GM12878 (cell line): ENCODE results near the gene TCHP. TPM values are rescaled to one million over a fixed set of nuclear protein-coding genes. Genes with fewer than 3 reads are reported as not detected.

Source experiments
- ATAC-seq: fragments of 200-7000 bp; cut with Tn5 transposase; 3 replicates; pipeline ENCODE4 v1.9.1; 2020; ENCODE audit warnings: mild to moderate bottlenecking, moderate library complexity
- BruUV-seq: library from RNA; stranded (reverse); fragments of 400-500 nt; replicated peaks from 2 replicates; lab custom pipeline; 2021; lab: Mats Ljungman, UMichigan
- CTCF ChIA-PET: fragments of 300-600 bp; sonication (Branson Sonifier 250); formaldehyde crosslinking; extraction: SDS; loops from one replicate; lab custom pipeline; 2021; ENCODE audit warnings: inconsistent platforms; lab: Yijun Ruan, JAX
- POLR2A ChIA-PET: fragments of 350-600 bp; formaldehyde crosslinking; extraction: SDS; loops from one replicate; lab custom pipeline; 2021; ENCODE audit warnings: inconsistent platforms; lab: Charles Lee
- RAD21 ChIA-PET: fragments of 300-600 bp; sonication (Branson Sonifier 250); formaldehyde crosslinking; loops from one replicate; lab custom pipeline; 2023; ENCODE audit warnings: antibody characterized with exemption; ENCODE audit not compliant: unreplicated experiment; lab: Charles Lee
- SMC1A ChIA-PET: fragments of 300-600 bp; sonication (Branson Sonifier 250); formaldehyde crosslinking; loops from one replicate; lab custom pipeline; 2023; ENCODE audit not compliant: unreplicated experiment, uncharacterized antibody; lab: Charles Lee
- DNase-seq: peaks from one replicate; pipeline ENCODE4 v3.0.0-alpha.2; 2011; ENCODE audit warnings: low read depth, low spot score
- FAIRE-seq: peaks from 3 replicates; lab custom pipeline; 2011; peaks lifted over from hg19 to GRCh38; lab: Jason Lieb, UNC
- H2AFZ ChIP-seq: 2 replicates; pipeline ENCODE4 v1.6.0; 2011; ENCODE audit warnings: low read depth, low read length, control low read depth; ENCODE audit not compliant: control insufficient read depth
- H3K27ac ChIP-seq: 2 replicates; pipeline ENCODE4 v1.5.1; 2011; ENCODE audit warnings: control low read depth; ENCODE audit not compliant: control insufficient read depth, insufficient read depth
- H3K27me3 ChIP-seq, 2 experiments: replicated peaks in 1 of 2; 2 replicates each; pipeline versions ENCODE4 v1.6.0 to v1.6.1; 2011; ENCODE audit warnings: low read length in 1 of 2; ENCODE audit not compliant: control insufficient read depth in 2 of 2, insufficient read depth in 2 of 2
- H3K36me3 ChIP-seq, 2 experiments: 2 replicates each; pipeline ENCODE4 v1.5.1; 2011; ENCODE audit warnings: low read length in 1 of 2; ENCODE audit not compliant: control insufficient read depth in 2 of 2, insufficient read depth in 2 of 2
- H3K4me1 ChIP-seq: 2 replicates; pipeline ENCODE4 v1.6.1; 2011; ENCODE audit warnings: mild to moderate bottlenecking, low read length, moderate library complexity, mixed read lengths; ENCODE audit not compliant: control insufficient read depth, insufficient read depth
- H3K4me2 ChIP-seq: 2 replicates; pipeline ENCODE4 v1.6.0; 2011; ENCODE audit warnings: control low read depth; ENCODE audit not compliant: control insufficient read depth, insufficient read depth
- H3K4me3 ChIP-seq: fragments of 200-600 bp; sonication (generic); 2 replicates; pipeline ENCODE4 v1.5.1; 2016
- H3K79me2 ChIP-seq: 2 replicates; pipeline ENCODE4 v1.6.0; 2011; ENCODE audit warnings: low read length; ENCODE audit not compliant: control insufficient read depth, insufficient read depth
- H3K9ac ChIP-seq: 2 replicates; pipeline ENCODE4 v1.8.0; 2011; ENCODE audit warnings: low read length, control low read depth, mixed read lengths; ENCODE audit not compliant: control insufficient read depth, insufficient read depth
- H3K9me3 ChIP-seq: replicated peaks from 3 replicates; pipeline ENCODE4 v1.5.1; 2011; ENCODE audit warnings: mild to moderate bottlenecking, low read length; ENCODE audit not compliant: control insufficient read depth, insufficient read depth
- H4K20me1 ChIP-seq: 2 replicates; pipeline ENCODE4 v1.6.0; 2011; ENCODE audit not compliant: control insufficient read depth, insufficient read depth
- CBFB ChIP-seq: IDR thresholded peaks from 2 replicates; pipeline ENCODE4 v1.6.1; 2016; ENCODE audit warnings: antibody characterized with exemption, low read depth
- CBX5 ChIP-seq: sonication (generic); IDR thresholded peaks from 2 replicates; pipeline ENCODE4 v1.6.1; 2016; ENCODE audit warnings: low read depth, moderate library complexity, mild to moderate bottlenecking, inconsistent platforms
- CREM ChIP-seq: IDR thresholded peaks from 2 replicates; pipeline ENCODE4 v1.6.1; 2014; ENCODE audit warnings: antibody characterized with exemption, low read depth
- DPF2 ChIP-seq: fragments of 450-650 bp; IDR thresholded peaks from 2 replicates; pipeline ENCODE4 v1.6.1; 2017; ENCODE audit warnings: mild to moderate bottlenecking
- EED ChIP-seq: sonication (generic); IDR thresholded peaks from 2 replicates; pipeline ENCODE4 v1.6.1; 2016; ENCODE audit warnings: antibody characterized with exemption, low read depth
- FOXM1 ChIP-seq: IDR thresholded peaks from 2 replicates; pipeline ENCODE4 v1.6.1; 2012; ENCODE audit warnings: low read depth, mild to moderate bottlenecking, inconsistent platforms, low read length, moderate library complexity
- IRF3 ChIP-seq: fragments of 450-650 bp; IDR thresholded peaks from 2 replicates; pipeline ENCODE4 v1.6.1; 2014; ENCODE audit warnings: mild to moderate bottlenecking
- IRF5 ChIP-seq: fragments of 450-650 bp; IDR thresholded peaks from 2 replicates; pipeline ENCODE4 v1.6.1; 2017; ENCODE audit warnings: borderline replicate concordance
- JUND ChIP-seq: IDR thresholded peaks from 2 replicates; pipeline ENCODE4 v1.6.1; 2012; ENCODE audit warnings: low read depth, mild to moderate bottlenecking, low read length, improper control_type of control experiment, moderate library complexity
- KLF5 ChIP-seq: fragments of 450-650 bp; IDR thresholded peaks from 2 replicates; pipeline ENCODE4 v1.6.1; 2014; ENCODE audit warnings: mild to moderate bottlenecking; ENCODE audit not compliant: partially characterized antibody
- MEF2A ChIP-seq: IDR thresholded peaks from 2 replicates; pipeline ENCODE4 v1.6.1; 2011; ENCODE audit warnings: low read depth, mild to moderate bottlenecking, low read length, moderate library complexity; ENCODE audit not compliant: insufficient read depth
- POU2F2 ChIP-seq: IDR thresholded peaks from 3 replicates; pipeline ENCODE4 v1.6.1; 2011; ENCODE audit warnings: low read depth, mild to moderate bottlenecking, low read length, borderline replicate concordance
- SMAD1 ChIP-seq: fragments of 450-650 bp; IDR thresholded peaks from 2 replicates; pipeline ENCODE4 v1.6.1; 2018; ENCODE audit warnings: mild to moderate bottlenecking, low read depth; ENCODE audit not compliant: partially characterized antibody
- SUPT20H ChIP-seq: IDR thresholded peaks from 2 replicates; pipeline ENCODE4 v1.6.1; 2011; ENCODE audit warnings: low read depth, mild to moderate bottlenecking, low read length, moderate library complexity, borderline replicate concordance; ENCODE audit not compliant: control insufficient read depth
- TCF3 ChIP-seq: IDR thresholded peaks from 2 replicates; pipeline ENCODE4 v1.6.1; 2012; ENCODE audit warnings: low read depth, mild to moderate bottlenecking, low read length, borderline replicate concordance; ENCODE audit not compliant: insufficient read depth
- ZNF274 ChIP-seq: IDR thresholded peaks from one replicate; pipeline ENCODE4 v1.8.0; 2011; ENCODE audit not compliant: insufficient read length, insufficient read depth
- WGBS: methylation state at CpG from one replicate; pipeline ENCODE4 v1.1.6; 2016; ENCODE audit warnings: low lambda C conversion rate; ENCODE audit not compliant: insufficient replicate concordance, insufficient coverage; ENCODE audit errors: missing lambda C conversion rate; 5-methylcytosine and 5-hydroxymethylcytosine counted together
- in situ Hi-C: fragments of 300-500 bp; cut with MboI; formaldehyde crosslinking; loops from 9 replicates; pipeline ENCODE4 v1.14.3; 2018; ENCODE audit warnings: mixed read lengths
- intact Hi-C: fragments of 100-400 bp; cut with micrococcal nuclease; formaldehyde crosslinking; loops from one replicate; pipeline ENCODE4 v1.14.2; 2022; ENCODE audit not compliant: unreplicated experiment
- polyA plus RNA-seq, 11 experiments: library from polyadenylated mRNA; depleted of rRNA in 4 of 11; unstranded in 6 of 11; stranded (reverse) in 5 of 11; fragments of >200 nt; fragmentation: Nextera tagmentation in 4 of 11; fragmentation: Illumina TruSeq in 1 of 11; extraction: Ambion mirVana in 4 of 11; extraction: Trizol in 1 of 11; gene quantifications; 1 replicate in 1 of 11; 2 replicates in 10 of 11; pipeline versions ENCODE4 v1.2.1 to v1.2.3, GENCODE V29; 2011 to 2016; ENCODE audit warnings: inconsistent platforms in 2 of 11, missing spikeins in 2 of 11, low read depth in 1 of 11
- total RNA-seq, 4 experiments: library from RNA; depleted of rRNA in 3 of 4; stranded (reverse); fragments of >200 nt in 3 of 4; fragmentation: Illumina TruSeq in 1 of 4; extraction: Trizol in 1 of 4; gene quantifications; 2 replicates each; pipeline versions ENCODE4 v1.2.1 to v1.2.3, GENCODE V29; 2013 to 2021

Gene TCHP
- total and polyA plus RNA-seq, 10 of the 15 experiments (the other 5 are each of a cell fraction or from before 2014, with no cell fraction given): 4.8 to 18.6 (median 15.0) TPM

- SMC1A ChIA-PET: interaction anchor here (0.6 kb wide), 1 partner anchor 32 kb away, joined by 3 read pairs; no protein-coding TSS in a partner anchor
- CTCF ChIA-PET: no interaction called here
- no peaks in the 10 kb centered on the region for H3K4me1 ChIP-seq
- RAD21 ChIA-PET: no interaction called here
- H3K27me3 ChIP-seq: no peaks in the 10 kb centered on the region
- H2AFZ ChIP-seq: no peak overlapping the region
- in situ Hi-C loops: no loop called here
- POLR2A ChIA-PET: no interaction called here
- no TSS peak for BruUV-seq
- no peaks in the 10 kb centered on the region for H3K79me2 ChIP-seq
- no peak for FAIRE-seq
- TF ChIP-seq ZNF274 (no peak), MEF2A (no peak), FOXM1 (no peak)
- H4K20me1 ChIP-seq: no peaks in the 10 kb centered on the region
- H3K9me3 ChIP-seq: no peaks in the 10 kb centered on the region
- no peak for DNase-seq
- H3K9ac ChIP-seq: no peak overlapping the region
- ATAC-seq: no peak
- intact Hi-C loops: no loop called here
- H3K4me3 ChIP-seq: no peak overlapping the region
- no peak overlapping the region for H3K27ac ChIP-seq
- 96% methylated on average over 7 of the region's 7 CpGs for WGBS
- H3K4me2 ChIP-seq: no peak overlapping the region
- H3K36me3 ChIP-seq: peaks cover 14 to 17% of the 10 kb centered on the region in 2 experiments
Observed at GRCh38 chr12:109943811-109944210, 43.7 kb downstream of the TCHP start.

- POLR2A ChIA-PET: no interaction called here
- TF ChIP-seq IRF5 (no peak), CBFB (no peak), JUND (no peak), SUPT20H (no peak), IRF3 (no peak), TCF3 (no peak), CBX5 (no peak), CREM (no peak), EED (no peak), POU2F2 (no peak), DPF2 (no peak), KLF5 (no peak), SMAD1 (no peak)
Observed at GRCh38 chr12:109944561-109945359, 44.7 kb downstream of the TCHP start.

More at GRCh38 chr12:109944561-109945359, 44.7 kb downstream of the TCHP start:
- Histone ChIP-seq H3K36me3 (peaks cover 12 to 20% of the 10 kb centered on the region in 2 experiments), H3K27ac (no peak overlapping the region), H3K27me3 (no peaks in the 10 kb centered on the region), H3K4me3 (no peak overlapping the region), H3K9ac (no peak overlapping the region), H4K20me1 (no peaks in the 10 kb centered on the region), H3K9me3 (no peaks in the 10 kb centered on the region), H2AFZ (no peak overlapping the region), H3K4me2 (no peak overlapping the region), H3K4me1 (no peaks in the 10 kb centered on the region), H3K79me2 (no peaks in the 10 kb centered on the region)
- CTCF ChIA-PET: no interaction called here
- intact Hi-C loops (no loop called here), in situ Hi-C loops (no loop called here)
- DNase-seq: no peak
- 98% methylated on average over 17 of the region's 17 CpGs for WGBS
- BruUV-seq: no TSS peak
- RAD21 ChIA-PET: no interaction called here
- ATAC-seq: no peak
- no peak for FAIRE-seq
- SMC1A ChIA-PET: interaction anchor here (0.6 kb wide), 1 partner anchor 33 kb away, joined by 3 read pairs; no protein-coding TSS in a partner anchor
